Esophagus muscularis mucosa (tissue), 4 donors: ENCODE measurements around the gene CD47. TPM values are rescaled to one million over a fixed set of nuclear protein-coding genes. Genes with fewer than 3 reads are reported as not detected.

Experiments
- DNase-seq: peaks from one replicate; pipeline ENCODE4 v3.0.0-alpha.2; 2017; ENCODE audit errors: extremely low spot score
- H3K27ac ChIP-seq, 4 donors: fragments of 200-600 bp; sonication (generic); replicated peaks in 1 of 4; 1 replicate in 3 of 4; 2 replicates in 1 of 4; pipeline ENCODE4 v1.5.1; 2016 to 2019; ENCODE audit warnings: mild to moderate bottlenecking in 1 of 4
- H3K27me3 ChIP-seq, 4 donors: fragments of 200-600 bp; sonication (generic); one replicate each; pipeline versions ENCODE4 v1.5.1 to v1.6.0; 2016 to 2019
- H3K36me3 ChIP-seq, 4 donors: fragments of 200-600 bp; sonication (generic); one replicate each; pipeline ENCODE4 v1.5.1; 2016 to 2019
- H3K4me1 ChIP-seq, 4 donors: fragments of 200-600 bp; sonication (generic); one replicate each; pipeline ENCODE4 v1.5.1; 2016 to 2019
- H3K4me3 ChIP-seq, 4 donors: fragments of 200-600 bp; sonication (generic); 1 replicate in 2 of 4; 2 replicates in 2 of 4; pipeline ENCODE4 v1.5.1; 2016 to 2019; ENCODE audit warnings: mild to moderate bottlenecking in 4 of 4, moderate library complexity in 1 of 4
- H3K9me3 ChIP-seq, 4 donors: fragments of 200-600 bp; sonication (generic); 1 replicate in 3 of 4; 2 replicates in 1 of 4; pipeline ENCODE4 v1.5.1; 2016 to 2019
- CTCF ChIP-seq, 3 experiments: fragments of 200-600 bp in 2 of 3; fragments of 450-650 bp in 1 of 3; sonication (generic) in 2 of 3; IDR thresholded peaks; one replicate each; pipeline ENCODE4 v1.5.1; 2017 to 2019; ENCODE audit warnings: antibody characterized with exemption in 3 of 3, mild to moderate bottlenecking in 2 of 3, moderate library complexity in 1 of 3
- EP300 ChIP-seq: sonication (generic); formaldehyde crosslinking; IDR thresholded peaks from one replicate; pipeline ENCODE4 v1.6.1; 2017; ENCODE audit warnings: antibody characterized with exemption
- POLR2A ChIP-seq: fragments of 450-650 bp; IDR thresholded peaks from one replicate; pipeline ENCODE4 v1.6.1; 2017; ENCODE audit warnings: antibody characterized with exemption, moderate library complexity, mild to moderate bottlenecking, low read depth
- POLR2AphosphoS5 ChIP-seq, 2 donors: sonication (generic); formaldehyde crosslinking; IDR thresholded peaks; one replicate each; pipeline ENCODE4 v1.6.1; 2017; ENCODE audit warnings: antibody characterized with exemption in 2 of 2
- WGBS: methylation state at CpG from one replicate; pipeline ENCODE4 v1.1.5; 2018; 5-methylcytosine and 5-hydroxymethylcytosine counted together
- intact Hi-C: fragments of 100-400 bp; cut with DNase I; formaldehyde crosslinking; loops from one replicate; pipeline ENCODE4 v1.15.1; 2023
- total RNA-seq, 4 donors: library from RNA; depleted of rRNA; stranded (reverse); fragments of >200 nt; gene quantifications; one replicate each; pipeline versions ENCODE4 v1.1.0 to v1.2.1, GENCODE V29; 2016

CD47 gene
- total RNA-seq, 4 donors from 2014 or later: 31.6 to 57.7 (median 49.7) TPM

GRCh38 chr3:108011616-108012015 is 79.2 kb downstream of the CD47 start:
- Histone ChIP-seq H3K9me3 (no peaks in the 10 kb centered on the region), H3K27ac (no peak overlapping the region), H3K4me1 (peaks cover 5 to 25% (median 22%) of the 10 kb centered on the region in 4 donors), H3K27me3 (no peaks in the 10 kb centered on the region), H3K36me3 (no peaks in the 10 kb centered on the region), H3K4me3 (no peak overlapping the region)
- DNase-seq: no peak
- intact Hi-C loops: no loop called here
- TF ChIP-seq EP300 (no peak), POLR2AphosphoS5 (IDR thresholded peaks at IDR 0.05) (no peak), POLR2A (no peak), CTCF (IDR thresholded peaks at IDR 0.05) (no peak)
- 95% methylated on average over 3 of the region's 4 CpGs for WGBS

GRCh38 chr3:108008931-108009639 is 81.7 kb downstream of the CD47 start:
- Histone ChIP-seq H3K27ac (no peak overlapping the region), H3K27me3 (no peaks in the 10 kb centered on the region), H3K4me1 (peaks cover 17 to 36% (median 34%) of the 10 kb centered on the region in 4 donors), H3K4me3 (no peak overlapping the region), H3K36me3 (no peaks in the 10 kb centered on the region), H3K9me3 (no peaks in the 10 kb centered on the region)
- no peak for TF ChIP-seq EP300
- TF ChIP-seq POLR2AphosphoS5 (IDR thresholded peaks at IDR 0.05): no peak
- TF ChIP-seq CTCF (IDR thresholded peaks at IDR 0.05): no peak
- no peak for TF ChIP-seq POLR2A
- intact Hi-C loops: no loop called here
- WGBS: 72% methylated on average over 3 of the region's 3 CpGs
- DNase-seq: no peak

- Histone ChIP-seq H3K4me3 (no peak overlapping the region), H3K9me3 (no peaks in the 10 kb centered on the region), H3K27ac (no peak overlapping the region), H3K4me1 (peaks cover 17 to 27% (median 24%) of the 10 kb centered on the region in 4 donors), H3K36me3 (no peaks in the 10 kb centered on the region), H3K27me3 (no peaks in the 10 kb centered on the region)
- intact Hi-C loops: no loop called here
- TF ChIP-seq POLR2AphosphoS5 (IDR thresholded peaks at IDR 0.05) (no peak), EP300 (no peak), CTCF (IDR thresholded peaks at IDR 0.05) (no peak), POLR2A (no peak)
- 88% methylated on average over 2 of the region's 2 CpGs for WGBS
- DNase-seq: no peak
Observed at GRCh38 chr3:108008106-108008505, 82.7 kb downstream of the CD47 start.

- peaks cover 17 to 24% (median 22%) of the 10 kb centered on the region in 4 donors for H3K4me1 ChIP-seq
- DNase-seq: no peak
Observed at GRCh38 chr3:108006881-108007331, 83.9 kb downstream of the CD47 start.

More at GRCh38 chr3:108006881-108007331, 83.9 kb downstream of the CD47 start:
- Histone ChIP-seq H3K27ac (peak overlapping the region; percentile 11 to 51 (median 40)), H3K4me3 (no peak overlapping the region), H3K9me3 (no peaks in the 10 kb centered on the region), H3K36me3 (no peaks in the 10 kb centered on the region), H3K27me3 (no peaks in the 10 kb centered on the region)
- no peak for TF ChIP-seq EP300
- TF ChIP-seq POLR2A: no peak
- TF ChIP-seq CTCF (IDR thresholded peaks at IDR 0.05): no peak
- no peak for TF ChIP-seq POLR2AphosphoS5 (IDR thresholded peaks at IDR 0.05)
- 7% methylated on average over 2 of the region's 2 CpGs for WGBS
- intact Hi-C loops: no loop called here
